Measurements from ENCODE around the gene C1GALT1C1L. TPM values are rescaled to one million over a fixed set of nuclear protein-coding genes. Genes with fewer than 3 reads are reported as not detected.
"Not testable (repeated sequence)": the region's sequence is repeated elsewhere in the genome, so short reads cannot be mapped to it uniquely, and the experiment has no call there.

Gene C1GALT1C1L
- polyA plus RNA-seq, 3 donors: not detected

DNA sequence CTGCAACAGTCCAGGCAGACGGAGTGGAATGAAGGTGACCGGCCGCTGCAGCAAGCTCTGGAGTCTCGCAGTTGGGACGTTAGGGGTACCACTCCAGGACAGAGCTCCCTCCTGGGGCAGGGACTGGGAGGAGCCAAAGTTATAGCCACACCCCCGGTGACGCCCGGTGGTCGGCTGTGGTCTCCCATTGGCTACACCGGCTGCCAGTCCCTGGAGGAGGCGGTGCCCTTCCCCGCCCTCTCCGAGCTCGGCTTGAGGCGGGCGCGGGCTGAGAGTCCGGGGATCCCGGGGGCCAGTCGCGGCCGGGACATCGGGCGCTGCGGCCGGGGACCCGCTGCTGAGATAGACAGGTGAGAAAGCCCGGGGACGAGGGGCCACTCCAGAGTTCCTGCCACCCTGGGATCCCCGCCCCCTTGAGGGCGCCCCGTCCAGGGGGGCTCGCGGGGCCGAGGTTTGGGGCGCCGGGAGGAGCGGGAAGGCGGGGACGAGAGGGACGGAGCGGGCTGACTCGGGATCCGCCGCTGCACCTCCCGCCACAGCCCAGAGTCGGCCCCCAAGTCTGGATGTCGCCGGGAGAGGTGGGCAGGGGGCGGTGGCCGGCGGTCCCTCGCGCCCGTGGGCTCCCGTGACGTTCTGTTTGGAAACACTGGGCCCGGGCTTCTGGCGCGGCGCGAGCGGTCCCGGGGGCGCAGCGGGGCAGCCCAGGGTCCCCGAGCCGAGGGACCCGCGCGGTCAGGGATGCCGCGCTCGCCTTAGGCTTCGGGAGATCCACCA, 39.0 kb downstream of the C1GALT1C1L start, which contains the start of gene PLEKHH2:
Gene PLEKHH2, plus strand, starts transcription at position 231 of the 774 bp plus-strand sequence. CDS start 7,414 bp downstream, outside the sequence.
- TF ChIP-seq, protein P1, sequence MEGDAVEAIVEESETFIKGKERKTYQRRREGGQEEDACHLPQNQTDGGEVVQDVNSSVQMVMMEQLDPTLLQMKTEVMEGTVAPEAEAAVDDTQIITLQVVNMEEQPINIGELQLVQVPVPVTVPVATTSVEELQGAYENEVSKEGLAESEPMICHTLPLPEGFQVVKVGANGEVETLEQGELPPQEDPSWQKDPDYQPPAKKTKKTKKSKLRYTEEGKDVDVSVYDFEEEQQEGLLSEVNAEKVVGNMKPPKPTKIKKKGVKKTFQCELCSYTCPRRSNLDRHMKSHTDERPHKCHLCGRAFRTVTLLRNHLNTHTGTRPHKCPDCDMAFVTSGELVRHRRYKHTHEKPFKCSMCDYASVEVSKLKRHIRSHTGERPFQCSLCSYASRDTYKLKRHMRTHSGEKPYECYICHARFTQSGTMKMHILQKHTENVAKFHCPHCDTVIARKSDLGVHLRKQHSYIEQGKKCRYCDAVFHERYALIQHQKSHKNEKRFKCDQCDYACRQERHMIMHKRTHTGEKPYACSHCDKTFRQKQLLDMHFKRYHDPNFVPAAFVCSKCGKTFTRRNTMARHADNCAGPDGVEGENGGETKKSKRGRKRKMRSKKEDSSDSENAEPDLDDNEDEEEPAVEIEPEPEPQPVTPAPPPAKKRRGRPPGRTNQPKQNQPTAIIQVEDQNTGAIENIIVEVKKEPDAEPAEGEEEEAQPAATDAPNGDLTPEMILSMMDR (IDR thresholded peaks at IDR 0.05): no peak
- peak within 1 kb of the TSS; percentile 72 to 90 for H3K4me3 Mint-ChIP-seq
- H4K20me1 ChIP-seq (ENCODE audit: insufficient read depth, low read length): no peaks in the 10 kb centered on the region
- DNase-seq: peak; percentile 55 to 64 (median 57)
- H3K4me1 Mint-ChIP-seq: peaks cover 14% of the 10 kb centered on the region
- H3K4me3 ChIP-seq (replicated peaks in 1 of 3; ENCODE audit: low read depth in 2 of 3, low read length in 3 of 3): peak within 1 kb of the TSS; percentile 29 to 76 (median 49)
- peak within 1 kb of the TSS; percentile 78 for H2AFZ ChIP-seq (ENCODE audit: insufficient read depth, low read depth, low read length, poor library complexity, severe bottlenecking)
- peaks cover 36 to 62% of the 10 kb centered on the region in 2 donors for H3K27me3 ChIP-seq (ENCODE audit: control insufficient read depth in 2 of 2, insufficient read depth in 2 of 2, low read length in 2 of 2)
- no peak within 1 kb of the TSS for H3K27ac ChIP-seq (ENCODE audit: low read depth in 1 of 2, low read length in 2 of 2)
- H3K9me3 ChIP-seq (replicated peaks in 1 of 2; ENCODE audit: control insufficient read depth in 1 of 2, insufficient read depth in 1 of 2, low read length in 2 of 2): peaks cover 4 to 9% of the 10 kb centered on the region in 2 donors
- H3K79me2 ChIP-seq (ENCODE audit: insufficient read depth, low read length): no peaks in the 10 kb centered on the region
- peak within 1 kb of the TSS in 1 of 7 donors; percentile 70 for H3K27ac Mint-ChIP-seq
- peaks cover 2 to 18% (median 13%) of the 10 kb centered on the region in 7 donors for H3K9me3 Mint-ChIP-seq
- H3K36me3 Mint-ChIP-seq: peaks cover 0 to 6% of the 10 kb centered on the region in 2 donors
- no peaks in the 10 kb centered on the region for H3K36me3 ChIP-seq (replicated peaks in 1 of 2; ENCODE audit: control insufficient read depth in 1 of 2, insufficient read depth in 2 of 2, low read length in 2 of 2)
- peak within 1 kb of the TSS; percentile 89 for H3K4me2 ChIP-seq (replicated peaks; ENCODE audit: extremely low read depth, low read length, poor library complexity, severe bottlenecking)
- H3K27me3 Mint-ChIP-seq (ENCODE audit: low read depth in 3 of 3): peaks cover 44 to 68% (median 55%) of the 10 kb centered on the region in 3 donors
- H3K4me1 ChIP-seq (ENCODE audit: control insufficient read depth in 1 of 2, insufficient read depth in 2 of 2, low read length in 2 of 2): peaks cover 17 to 19% of the 10 kb centered on the region in 2 donors
- WGBS (ENCODE audit: insufficient coverage): under 1% methylated on average over 75 of the region's 75 CpGs
- H3K9ac ChIP-seq (ENCODE audit: insufficient read depth, low read length, poor library complexity, severe bottlenecking): peak within 1 kb of the TSS; percentile 56
- intact Hi-C loops (cut with micrococcal nuclease): no loop called here

DNA sequence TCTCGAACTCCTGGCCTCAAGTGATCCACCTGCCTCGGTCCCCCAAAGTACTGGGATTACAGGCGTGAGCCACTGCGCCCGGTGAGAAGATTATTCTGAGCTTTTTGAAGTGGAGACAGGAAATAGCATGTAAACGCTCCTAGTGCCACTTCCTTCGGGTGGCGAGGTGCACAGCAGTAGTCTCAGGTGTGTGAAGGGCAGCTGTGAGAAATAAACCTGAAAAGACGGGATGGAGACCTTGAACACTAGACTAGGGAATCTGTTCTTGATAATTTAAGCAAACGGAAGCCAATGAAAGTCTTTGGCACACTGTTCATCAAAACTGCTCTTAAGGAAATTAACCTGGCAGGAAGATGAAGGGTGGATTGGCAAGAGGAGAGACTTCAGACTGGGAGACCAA, 39.6 kb downstream of the C1GALT1C1L start:
- Histone ChIP-seq H4K20me1 (ENCODE audit: insufficient read depth, low read length) (no peaks in the 10 kb centered on the region), H3K4me3 (replicated peaks in 1 of 3; ENCODE audit: low read depth in 2 of 3, low read length in 3 of 3) (peak overlapping the region; percentile 29 to 76 (median 49)), H3K27ac (ENCODE audit: low read depth in 1 of 2, low read length in 2 of 2) (no peak overlapping the region), H3K4me2 (replicated peaks; ENCODE audit: extremely low read depth, low read length, poor library complexity, severe bottlenecking) (peak overlapping the region; percentile 89), H3K79me2 (ENCODE audit: insufficient read depth, low read length) (no peaks in the 10 kb centered on the region), H3K4me1 (ENCODE audit: control insufficient read depth in 1 of 2, insufficient read depth in 2 of 2, low read length in 2 of 2) (peaks cover 17 to 19% of the 10 kb centered on the region in 2 donors), H3K27me3 (ENCODE audit: control insufficient read depth in 2 of 2, insufficient read depth in 2 of 2, low read length in 2 of 2) (peaks cover 40 to 66% of the 10 kb centered on the region in 2 donors), H3K9ac (ENCODE audit: insufficient read depth, low read length, poor library complexity, severe bottlenecking) (peak overlapping the region; percentile 56), H2AFZ (ENCODE audit: insufficient read depth, low read depth, low read length, poor library complexity, severe bottlenecking) (peak overlapping the region; percentile 78), H3K36me3 (replicated peaks in 1 of 2; ENCODE audit: control insufficient read depth in 1 of 2, insufficient read depth in 2 of 2, low read length in 2 of 2) (no peaks in the 10 kb centered on the region), H3K9me3 (replicated peaks in 1 of 2; ENCODE audit: control insufficient read depth in 1 of 2, insufficient read depth in 1 of 2, low read length in 2 of 2) (peaks cover 4 to 9% of the 10 kb centered on the region in 2 donors)
- Mint-ChIP-seq H3K4me3 (peak overlapping the region; percentile 72 to 90), H3K4me1 (peaks cover 16% of the 10 kb centered on the region), H3K27ac (peak overlapping the region in 1 of 7 donors; percentile 70), H3K9me3 (peaks cover 2 to 18% (median 13%) of the 10 kb centered on the region in 7 donors), H3K36me3 (peaks cover 0 to 6% of the 10 kb centered on the region in 2 donors), H3K27me3 (ENCODE audit: low read depth in 3 of 3) (peaks cover 49 to 69% (median 55%) of the 10 kb centered on the region in 3 donors)
- no peak for DNase-seq
- TF ChIP-seq, protein P1 (IDR thresholded peaks at IDR 0.05): no peak
- 25% methylated on average over 9 of the region's 10 CpGs for WGBS (ENCODE audit: insufficient coverage)
- intact Hi-C loops (cut with micrococcal nuclease): no loop called here

DNA sequence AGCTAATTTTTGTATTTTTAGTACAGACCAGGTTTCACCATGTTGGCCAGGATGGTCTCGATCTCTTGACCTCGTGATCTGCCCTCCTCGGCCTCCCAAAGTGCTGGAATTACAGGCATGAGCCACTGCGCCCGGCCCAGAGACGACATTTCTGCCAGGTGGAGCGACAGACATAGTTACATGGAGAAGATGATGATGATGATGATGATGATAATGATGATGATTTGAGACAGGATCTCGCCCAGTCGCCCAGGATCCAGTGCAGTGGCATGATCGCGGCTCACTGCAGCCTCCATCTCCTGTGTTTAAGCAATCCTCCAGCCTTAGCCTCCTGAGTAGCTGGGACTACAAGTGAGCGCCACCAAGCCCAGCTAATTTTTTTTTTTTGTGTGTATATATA, 40.1 kb downstream of the C1GALT1C1L start:
- not testable (repeated sequence) for H3K27ac Mint-ChIP-seq

More for the DNA sequence above, 40.1 kb downstream of the C1GALT1C1L start:
- Mint-ChIP-seq H3K9me3 (peaks cover 2 to 18% (median 13%) of the 10 kb centered on the region in 7 donors), H3K4me1 (peaks cover 16% of the 10 kb centered on the region), H3K27me3 (ENCODE audit: low read depth in 3 of 3) (peaks cover 52 to 71% (median 55%) of the 10 kb centered on the region in 3 donors), H3K4me3 (peak overlapping the region in 1 of 2 donors; percentile 90)
- peaks cover 41 to 69% of the 10 kb centered on the region in 2 donors for H3K27me3 ChIP-seq (ENCODE audit: control insufficient read depth in 2 of 2, insufficient read depth in 2 of 2, low read length in 2 of 2)
- H3K79me2 ChIP-seq (ENCODE audit: insufficient read depth, low read length); H3K27ac ChIP-seq (ENCODE audit: low read depth in 1 of 2, low read length in 2 of 2); H3K9ac ChIP-seq (ENCODE audit: insufficient read depth, low read length, poor library complexity, severe bottlenecking); H2AFZ ChIP-seq (ENCODE audit: insufficient read depth, low read depth, low read length, poor library complexity, severe bottlenecking); H3K4me2 ChIP-seq (replicated peaks; ENCODE audit: extremely low read depth, low read length, poor library complexity, severe bottlenecking); H3K36me3 Mint-ChIP-seq; DNase-seq; H3K4me3 ChIP-seq (replicated peaks in 1 of 3; ENCODE audit: low read depth in 2 of 3, low read length in 3 of 3); intact Hi-C loops (cut with micrococcal nuclease); H3K36me3 ChIP-seq (replicated peaks in 1 of 2; ENCODE audit: control insufficient read depth in 1 of 2, insufficient read depth in 2 of 2, low read length in 2 of 2); H3K9me3 ChIP-seq (replicated peaks in 1 of 2; ENCODE audit: control insufficient read depth in 1 of 2, insufficient read depth in 1 of 2, low read length in 2 of 2); H4K20me1 ChIP-seq (ENCODE audit: insufficient read depth, low read length): not testable (repeated sequence)
- 94% methylated on average over 8 of the region's 12 CpGs for WGBS (ENCODE audit: insufficient coverage)
- peaks cover 17 to 19% of the 10 kb centered on the region in 2 donors for H3K4me1 ChIP-seq (ENCODE audit: control insufficient read depth in 1 of 2, insufficient read depth in 2 of 2, low read length in 2 of 2)
